ENCODE measurements around the gene CSK. TPM values are rescaled to one million over a fixed set of nuclear protein-coding genes. Genes with fewer than 3 reads are reported as not detected.
A peak's percentile ranks its signal among the peaks of the same experiment; 100 is the strongest.

Gene CSK
- total and polyA plus RNA-seq, 2 of the 8 experiments (the other 6 are each of a cell fraction or from before 2014, with no cell fraction given): 13.7 to 50.2 TPM

- Histone ChIP-seq H2BK15ac (ENCODE audit: low read length) (no peak overlapping the region), H2BK120ac (replicated peaks; ENCODE audit: low read depth, low read length) (no peak overlapping the region), H3K4me2 (ENCODE audit: insufficient read depth in 1 of 2, low read depth in 2 of 2, low read length in 2 of 2) (no peak overlapping the region), H4K91ac (replicated peaks; ENCODE audit: insufficient read length, low read length) (no peak overlapping the region), H4K5ac (ENCODE audit: insufficient read length, low read depth, low read length) (no peak overlapping the region), H2BK20ac (ENCODE audit: low read length) (no peak overlapping the region), H3K27me3 (replicated peaks in 1 of 4; ENCODE audit: control insufficient read depth in 3 of 4, extremely low read depth in 1 of 4, insufficient read depth in 3 of 4, low read length in 3 of 4) (no peaks in the 10 kb centered on the region), H3K9me3 (ENCODE audit: insufficient read depth in 2 of 2, low read depth in 1 of 2, low read length in 1 of 2) (no peaks in the 10 kb centered on the region), H3K18ac (ENCODE audit: extremely low read depth, low read length) (no peak overlapping the region), H3K4ac (replicated peaks; ENCODE audit: insufficient read length, low read depth, low read length) (no peak overlapping the region), H2AK5ac (ENCODE audit: low read depth, low read length) (no peak overlapping the region), H3K56ac (replicated peaks; ENCODE audit: insufficient read length, low read depth, low read length) (no peak overlapping the region), H2BK12ac (ENCODE audit: low read depth, low read length) (no peak overlapping the region), H3K23me2 (ENCODE audit: low read depth, low read length) (peaks cover 4% of the 10 kb centered on the region; the same call in 1 of the 2 replicates), H3K14ac (ENCODE audit: insufficient read length) (no peak overlapping the region), H3K27ac (ENCODE audit: low read depth, low read length) (no peak overlapping the region), H2BK5ac (ENCODE audit: low read depth, low read length) (no peak overlapping the region), H3K23ac (ENCODE audit: insufficient read length) (no peak overlapping the region), H4K8ac (ENCODE audit: extremely low read depth, insufficient read depth, low read length) (peak overlapping the region; percentile 8; the same call in 1 of the 2 replicates), H3K36me3 (ENCODE audit: control insufficient read depth in 2 of 4, insufficient read depth in 4 of 4, low read length in 3 of 4) (peaks cover 0 to 5% (median 2%) of the 10 kb centered on the region in 4 experiments; a peak in 3 of 8 replicates), H4K20me1 (replicated peaks in 1 of 2; ENCODE audit: control insufficient read depth in 1 of 2, insufficient read depth in 2 of 2, low read length in 2 of 2) (peaks cover 2% of the 10 kb centered on the region in 2 experiments), H3K4me1 (replicated peaks in 1 of 4; ENCODE audit: control insufficient read depth in 3 of 4, insufficient read depth in 4 of 4, low read length in 3 of 4) (peaks cover 0 to 9% (median 5%) of the 10 kb centered on the region in 4 experiments; a peak in 6 of 7 replicates), H3K4me3 (ENCODE audit: extremely low read depth in 1 of 4, insufficient read depth in 2 of 4, low read depth in 3 of 4, low read length in 4 of 4) (no peak overlapping the region), H3K79me1 (ENCODE audit: low read depth, low read length) (0 out of 2 replicates have a peak, but pooled peaks cover 2% of the 10 kb centered on the region), H2AFZ (ENCODE audit: low read length) (no peak overlapping the region), H3K9ac (replicated peaks in 1 of 4; ENCODE audit: extremely low read depth in 1 of 4, low read depth in 3 of 4, low read length in 3 of 4) (no peak overlapping the region), H3K79me2 (ENCODE audit: control insufficient read depth in 1 of 2, insufficient read depth in 2 of 2, low read length in 2 of 2) (no peaks in the 10 kb centered on the region)
- FAIRE-seq: no peak
- no peak for TF ChIP-seq BCL11A (IDR thresholded peaks at IDR 0.05; ENCODE audit: low read depth in 2 of 2, low read length in 2 of 2)
- 91% methylated on average over 10 of the region's 10 CpGs; no CpG with 5 or more reads in 1 of the 2 experiments for WGBS, 2 experiments (ENCODE audit: extremely low coverage in 1 of 2, insufficient coverage in 1 of 2, insufficient read length in 1 of 2, insufficient replicate concordance in 2 of 2, low coverage in 1 of 2, low lambda C conversion rate in 2 of 2, missing lambda C conversion rate in 1 of 2)
- DNase-seq (ENCODE audit: low read depth in 1 of 2, low spot score in 2 of 2): no peak
- ChIA-PET CTCF (ENCODE audit: partially characterized antibody) (interaction anchor here (0.5 to 6.6 kb wide), 20 partner anchors 9 to 217 kb away, joined by 3 to 52 read pairs (median 4); partner anchors contain the start of gene CPLX3), POLR2A (ENCODE audit: partially characterized antibody) (interaction anchor here (0.9 kb wide), 1 partner anchor 16 kb away, joined by 3 read pairs; no protein-coding TSS in a partner anchor)
Measured at GRCh38 chr15:74838137-74838516, 56.2 kb downstream of the CSK start.
